Neuronal stem cell (in vitro differentiated cells): ENCODE data around the gene VTI1A.

ENCODE experiments used
- DNase-seq: peaks from one replicate; pipeline ENCODE4 v3.0.0-alpha.2; 2013; ENCODE audit warnings: low spot score
- H2AFZ ChIP-seq: one replicate; pipeline ENCODE4 v1.6.1; 2013; ENCODE audit warnings: mild to moderate bottlenecking, low read length, inconsistent platforms
- H2AK5ac ChIP-seq: 2 replicates; pipeline ENCODE4 v1.6.1; 2013; ENCODE audit warnings: low read depth, mild to moderate bottlenecking, inconsistent platforms, low read length, moderate library complexity, mixed read lengths
- H2BK120ac ChIP-seq: 2 replicates; pipeline ENCODE4 v1.6.1; 2013; ENCODE audit warnings: low read depth, mild to moderate bottlenecking, inconsistent platforms, low read length, moderate library complexity, mixed read lengths
- H2BK12ac ChIP-seq: one replicate; pipeline ENCODE4 v1.6.1; 2013; ENCODE audit warnings: low read length, inconsistent platforms
- H2BK15ac ChIP-seq: 2 replicates; pipeline ENCODE4 v1.6.1; 2013; ENCODE audit warnings: mild to moderate bottlenecking, low read length, inconsistent platforms, mixed read lengths
- H2BK5ac ChIP-seq: one replicate; pipeline ENCODE4 v1.6.1; 2013; ENCODE audit warnings: inconsistent platforms, mild to moderate bottlenecking, low read length, moderate library complexity
- H3K14ac ChIP-seq: one replicate; pipeline ENCODE4 v1.6.1; 2013; ENCODE audit warnings: low read length, inconsistent platforms
- H3K18ac ChIP-seq: 2 replicates; pipeline ENCODE4 v1.6.1; 2013; ENCODE audit warnings: low read length, inconsistent platforms
- H3K23ac ChIP-seq: 2 replicates; pipeline ENCODE4 v1.6.1; 2013; ENCODE audit warnings: low read depth, mild to moderate bottlenecking, mixed read lengths, low read length, inconsistent platforms; ENCODE audit not compliant: poor library complexity
- H3K27ac ChIP-seq: replicated peaks from 3 replicates; pipeline ENCODE4 v1.5.1; 2013; ENCODE audit warnings: low read length, inconsistent platforms
- H3K27me3 ChIP-seq, 3 experiments: 2 replicates each; pipeline ENCODE4 v1.6.1; 2013; ENCODE audit warnings: low read length in 3 of 3, mild to moderate bottlenecking in 2 of 3, inconsistent platforms in 1 of 3, low read depth in 1 of 3, mixed read lengths in 1 of 3, moderate library complexity in 1 of 3; ENCODE audit not compliant: control insufficient read depth in 3 of 3, insufficient read depth in 3 of 3
- H3K36me3 ChIP-seq, 2 donors: replicated peaks in 1 of 2; 2 replicates each; pipeline ENCODE4 v1.6.1; 2013; ENCODE audit warnings: low read length in 2 of 2; ENCODE audit not compliant: control insufficient read depth in 2 of 2, insufficient read depth in 2 of 2
- H3K4ac ChIP-seq: 2 replicates; pipeline ENCODE4 v1.6.1; 2013; ENCODE audit warnings: inconsistent platforms, mild to moderate bottlenecking, low read length, moderate library complexity
- H3K4me1 ChIP-seq, 2 donors: 1 replicate in 1 of 2; 2 replicates in 1 of 2; pipeline ENCODE4 v1.6.1; 2013; ENCODE audit warnings: low read length in 2 of 2, low read depth in 1 of 2; ENCODE audit not compliant: control insufficient read depth in 2 of 2, insufficient read depth in 1 of 2
- H3K4me2 ChIP-seq: one replicate; pipeline ENCODE4 v1.6.1; 2013; ENCODE audit warnings: mild to moderate bottlenecking, low read length, inconsistent platforms; ENCODE audit not compliant: insufficient read depth, poor library complexity, severe bottlenecking
- H3K4me3 ChIP-seq, 2 donors: 2 replicates each; pipeline ENCODE4 v1.5.1; 2013; ENCODE audit warnings: low read length in 2 of 2, mild to moderate bottlenecking in 2 of 2, inconsistent platforms in 1 of 2, moderate library complexity in 1 of 2
- H3K79me1 ChIP-seq: one replicate; pipeline ENCODE4 v1.6.1; 2013; ENCODE audit warnings: low read depth, mild to moderate bottlenecking, inconsistent platforms, low read length, moderate library complexity
- H3K9ac ChIP-seq: one replicate; pipeline ENCODE4 v1.6.1; 2013; ENCODE audit warnings: mild to moderate bottlenecking, low read depth, low read length, inconsistent platforms; ENCODE audit not compliant: poor library complexity
- H3K9me3 ChIP-seq, 2 donors: replicated peaks in 1 of 2; 2 replicates each; pipeline versions ENCODE3 to v1.6.1; 2013; ENCODE audit warnings: low read length in 2 of 2, mild to moderate bottlenecking in 2 of 2, inconsistent platforms in 1 of 2, low read depth in 1 of 2, mixed read lengths in 1 of 2, moderate library complexity in 1 of 2; ENCODE audit not compliant: control insufficient read depth in 2 of 2, insufficient read depth in 1 of 2
- H4K8ac ChIP-seq: one replicate; pipeline ENCODE4 v1.6.1; 2013; ENCODE audit warnings: low read depth, mild to moderate bottlenecking, inconsistent platforms, low read length, moderate library complexity
- H4K91ac ChIP-seq: one replicate; pipeline ENCODE4 v1.6.1; 2013; ENCODE audit warnings: low read length, low read depth, mild to moderate bottlenecking, inconsistent platforms; ENCODE audit not compliant: poor library complexity
- WGBS, 2 donors: extraction: QIAGEN DNeasy Blood & Tissue Kit; methylation state at CpG; one replicate each; pipeline ENCODE4 v1.1.7; 2013; ENCODE audit warnings: missing lambda C conversion rate in 2 of 2, mixed read lengths in 1 of 2; ENCODE audit not compliant: insufficient read length in 2 of 2, insufficient replicate concordance in 1 of 2; ENCODE audit errors: extremely low coverage in 2 of 2; 5-methylcytosine and 5-hydroxymethylcytosine counted together

Gene VTI1A

GRCh38 chr10:112616647-112617046 lies 169.6 kb downstream of the VTI1A start:
- no peaks in the 10 kb centered on the region for H3K79me1 ChIP-seq
- no peak overlapping the region for H2BK12ac ChIP-seq
- peaks cover 0 to 1% of the 10 kb centered on the region in 2 donors for H3K36me3 ChIP-seq
- no peak overlapping the region for H3K4me3 ChIP-seq
- no peak overlapping the region for H2BK15ac ChIP-seq
- H3K4me1 ChIP-seq = no peaks in the 10 kb centered on the region
- no peak for DNase-seq
- H2AFZ ChIP-seq = no peak overlapping the region
- H3K18ac ChIP-seq = no peak overlapping the region
- H3K9ac ChIP-seq = no peak overlapping the region
- H3K4me2 ChIP-seq = no peak overlapping the region
- no peak overlapping the region for H3K23ac ChIP-seq
- H2BK120ac ChIP-seq = no peak overlapping the region
- no peak overlapping the region for H3K27ac ChIP-seq
- H2BK5ac ChIP-seq = no peak overlapping the region
- no peak overlapping the region for H4K8ac ChIP-seq
- H2AK5ac ChIP-seq = no peak overlapping the region
- peaks cover 2 to 12% of the 10 kb centered on the region in 2 donors for H3K9me3 ChIP-seq
- H3K14ac ChIP-seq = no peak overlapping the region
- H3K4ac ChIP-seq = no peak overlapping the region
- H4K91ac ChIP-seq = no peak overlapping the region
- H3K27me3 ChIP-seq = no peaks in the 10 kb centered on the region

- no peak for DNase-seq
- no peak overlapping the region for H3K18ac ChIP-seq
- no peak overlapping the region for H4K91ac ChIP-seq
- no peak overlapping the region for H3K4ac ChIP-seq
- H3K9me3 ChIP-seq = peaks cover 2 to 12% of the 10 kb centered on the region in 2 donors
- H3K4me3 ChIP-seq = no peak overlapping the region
- H2AK5ac ChIP-seq = no peak overlapping the region
- no peaks in the 10 kb centered on the region for H3K4me1 ChIP-seq
- no peaks in the 10 kb centered on the region for H3K27me3 ChIP-seq
- no CpG with 5 or more reads among the region's 3 CpGs for WGBS, 2 donors
- H3K36me3 ChIP-seq = peaks cover 0 to 1% of the 10 kb centered on the region in 2 donors
- H2BK15ac ChIP-seq = no peak overlapping the region
- H3K27ac ChIP-seq = no peak overlapping the region
- H2BK12ac ChIP-seq = no peak overlapping the region
- H2AFZ ChIP-seq = no peak overlapping the region
- no peaks in the 10 kb centered on the region for H3K79me1 ChIP-seq
- no peak overlapping the region for H2BK5ac ChIP-seq
- H3K4me2 ChIP-seq = no peak overlapping the region
- H3K14ac ChIP-seq = no peak overlapping the region
- no peak overlapping the region for H4K8ac ChIP-seq
- H3K23ac ChIP-seq = no peak overlapping the region
- no peak overlapping the region for H3K9ac ChIP-seq
- H2BK120ac ChIP-seq = no peak overlapping the region
Observed at GRCh38 chr10:112618814-112619213, 171.8 kb downstream of the VTI1A start.

- H2AFZ ChIP-seq = no peak overlapping the region
- no peaks in the 10 kb centered on the region for H3K4me1 ChIP-seq
- H3K23ac ChIP-seq = no peak overlapping the region
- H2BK120ac ChIP-seq = no peak overlapping the region
- no peaks in the 10 kb centered on the region for H3K79me1 ChIP-seq
- H2BK15ac ChIP-seq = no peak overlapping the region
- peaks cover 2 to 12% of the 10 kb centered on the region in 2 donors for H3K9me3 ChIP-seq
- no peak overlapping the region for H2BK5ac ChIP-seq
- H3K27me3 ChIP-seq = no peaks in the 10 kb centered on the region
- H2BK12ac ChIP-seq = no peak overlapping the region
- no peak overlapping the region for H3K9ac ChIP-seq
- H3K18ac ChIP-seq = no peak overlapping the region
- DNase-seq = no peak
- no peak overlapping the region for H2AK5ac ChIP-seq
- no peak overlapping the region for H4K91ac ChIP-seq
- H3K4me2 ChIP-seq = no peak overlapping the region
- no peak overlapping the region for H3K4me3 ChIP-seq
- no peak overlapping the region for H4K8ac ChIP-seq
- peaks cover 0 to 1% of the 10 kb centered on the region in 2 donors for H3K36me3 ChIP-seq
- H3K4ac ChIP-seq = no peak overlapping the region
- no peak overlapping the region for H3K14ac ChIP-seq
- no peak overlapping the region for H3K27ac ChIP-seq
- no CpG with 5 or more reads among the region's 4 CpGs for WGBS, 2 donors
Observed at GRCh38 chr10:112619556-112619955, 172.5 kb downstream of the VTI1A start.

- Histone ChIP-seq H3K9me3 (peaks cover 0 to 2% of the 10 kb centered on the region in 2 donors), H3K79me1 (no peaks in the 10 kb centered on the region), H3K27ac (no peak overlapping the region), H3K36me3 (no peaks in the 10 kb centered on the region), H2BK5ac (no peak overlapping the region), H3K27me3 (no peaks in the 10 kb centered on the region), H2BK15ac (no peak overlapping the region), H4K8ac (no peak overlapping the region), H2AK5ac (no peak overlapping the region), H4K91ac (no peak overlapping the region), H3K9ac (no peak overlapping the region), H3K4ac (no peak overlapping the region), H3K4me3 (no peak overlapping the region), H3K4me2 (no peak overlapping the region), H3K4me1 (no peaks in the 10 kb centered on the region), H3K14ac (no peak overlapping the region), H2BK12ac (no peak overlapping the region), H3K23ac (no peak overlapping the region), H2BK120ac (no peak overlapping the region), H2AFZ (no peak overlapping the region), H3K18ac (no peak overlapping the region)
- DNase-seq = no peak
- no CpG with 5 or more reads among the region's 2 CpGs for WGBS, 2 donors
Observed at GRCh38 chr10:112622786-112623185, 175.8 kb downstream of the VTI1A start.
